H1 (cell line): Measurements from ENCODE around the gene MAP7D2. TPM values are rescaled to one million over a fixed set of nuclear protein-coding genes. Genes with fewer than 3 reads are reported as not detected.

ENCODE experiments used
- CHD1 ChIP-seq: IDR thresholded peaks from 2 replicates; pipeline ENCODE4 v1.6.1; 2012; ENCODE audit warnings: low read depth, low read length, improper control_type of control experiment
- KDM4A ChIP-seq: IDR thresholded peaks from one replicate; pipeline ENCODE4 v1.7.1; 2012; ENCODE audit warnings: low read depth, mild to moderate bottlenecking, moderate library complexity, low read length, inconsistent platforms; ENCODE audit not compliant: severe bottlenecking
- polyA plus RNA-seq, 7 experiments: library from polyadenylated mRNA; depleted of rRNA in 3 of 7; stranded (reverse) in 5 of 7; unstranded in 2 of 7; fragments of >200 nt in 5 of 7; fragments of 200-250 nt in 2 of 7; gene quantifications; 1 replicate in 5 of 7; 2 replicates in 1 of 7; 4 replicates in 1 of 7; pipeline versions ENCODE4 v1.2.1 to v1.2.3, GENCODE V29; 2011 to 2013; ENCODE audit warnings: missing spikeins in 2 of 7, mixed read lengths in 2 of 7
- total RNA-seq: library from RNA; stranded (reverse); fragmentation: NEBNext Ultra II Directional; extraction: Animal tissue kit (Norgen Biotek cat#: 25700); gene quantifications from 2 replicates; pipeline ENCODE4 v1.2.1, GENCODE V29; 2021

MAP7D2 gene
- total and polyA plus RNA-seq, 2 of the 8 experiments (the other 6 are each of a cell fraction or from before 2014, with no cell fraction given) = 0.65 to 0.83 TPM

DNA sequence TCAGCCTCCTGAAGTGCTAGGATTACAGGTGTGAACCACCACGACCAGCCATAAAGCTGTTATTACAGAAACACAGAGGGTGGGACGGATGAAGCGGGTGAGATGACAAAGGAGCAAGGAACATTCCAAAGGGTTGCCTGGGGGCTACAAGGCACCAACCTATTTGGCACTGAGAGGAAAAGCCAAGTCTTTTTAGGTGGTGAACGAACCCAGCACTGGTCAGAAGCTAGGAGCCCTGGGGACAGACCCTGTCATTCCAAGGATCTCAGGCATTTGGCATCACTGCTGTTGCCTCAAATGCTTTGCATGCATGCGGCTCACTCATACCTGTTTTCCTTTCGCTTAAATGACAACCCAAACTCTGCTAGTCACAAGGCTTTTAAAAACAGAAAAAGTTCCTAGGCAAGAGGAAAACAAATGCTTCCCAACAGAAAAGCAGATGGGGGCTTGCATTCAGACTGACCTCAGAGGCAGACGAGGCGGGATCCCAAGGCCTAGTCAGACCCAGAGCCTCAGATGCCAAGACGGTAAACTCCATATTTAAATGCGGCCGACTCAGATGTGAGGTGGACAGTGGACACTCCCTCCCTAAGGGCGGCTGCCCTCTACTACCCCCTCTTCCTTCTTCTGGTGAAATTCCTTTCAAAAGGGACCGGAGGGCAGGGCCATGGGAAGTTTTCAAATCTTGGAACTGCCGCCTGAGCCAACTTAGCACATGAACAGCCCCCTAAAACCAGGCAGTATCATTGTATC is 4.5 kb downstream of the MAP7D2 start (continued):
- TF ChIP-seq CHD1 = no peak
- TF ChIP-seq KDM4A = no peak
